Large intestine (tissue), 12 donors: Measurements from ENCODE around the gene FUT8. TPM values are rescaled to one million over a fixed set of nuclear protein-coding genes. Genes with fewer than 3 reads are reported as not detected.
A peak's percentile ranks its signal among the peaks of the same experiment; 100 is the strongest.

Experiments
- DNase-seq, 2 donors: peaks; one replicate each; pipeline versions ENCODE4 v3.0.0 to v3.0.0-alpha.2; 2013
- H3K27ac ChIP-seq: one replicate; pipeline ENCODE4 v1.5.1; 2013; ENCODE audit warnings: low read length
- H3K27me3 ChIP-seq: 2 replicates; pipeline ENCODE4 v1.6.1; 2013; ENCODE audit warnings: low read length; ENCODE audit not compliant: control insufficient read depth, insufficient read depth
- H3K36me3 ChIP-seq: 2 replicates; pipeline ENCODE4 v1.6.1; 2013; ENCODE audit warnings: low read length; ENCODE audit not compliant: control insufficient read depth, insufficient read depth
- H3K4me1 ChIP-seq: one replicate; pipeline ENCODE4 v1.6.1; 2013; ENCODE audit warnings: low read length; ENCODE audit not compliant: control insufficient read depth, insufficient read depth
- H3K4me3 ChIP-seq: one replicate; pipeline ENCODE4 v1.5.1; 2013; ENCODE audit warnings: low read length
- H3K9me3 ChIP-seq: one replicate; pipeline ENCODE4 v1.6.1; 2013; ENCODE audit warnings: mild to moderate bottlenecking, low read depth, low read length, moderate library complexity; ENCODE audit not compliant: control insufficient read depth
- WGBS: methylation state at CpG from one replicate; pipeline ENCODE4 v1.1.5; 2013; ENCODE audit warnings: low lambda C conversion rate; ENCODE audit not compliant: insufficient coverage; 5-methylcytosine and 5-hydroxymethylcytosine counted together
- long read RNA-seq, 11 donors: transcript quantifications; one replicate each; lab custom pipeline, GENCODE V29; 2026
- polyA plus RNA-seq: library from polyadenylated mRNA; unstranded; fragments of 120-200 nt; gene quantifications from one replicate; pipeline ENCODE4 v1.2.1, GENCODE V29; 2013

FUT8 gene
- polyA plus RNA-seq = 53.7 TPM
- long read RNA-seq, donor 1 = 0 reads
- long read RNA-seq, donor 2, full-length matches to known transcripts = 2 of 2 reads
- long read RNA-seq, donor 2, partial matches to known transcripts = 0 of 2 reads
- long read RNA-seq, donor 2, other reads (novel, unspliced or antisense) = 0 of 2 reads
- long read RNA-seq, donor 3 = 0 reads
- long read RNA-seq, donor 4 = 0 reads
- long read RNA-seq, donor 5, full-length matches to known transcripts = 2 of 2 reads
- long read RNA-seq, donor 5, partial matches to known transcripts = 0 of 2 reads
- long read RNA-seq, donor 5, other reads (novel, unspliced or antisense) = 0 of 2 reads
- long read RNA-seq, donor 6, full-length matches to known transcripts = 3 of 3 reads
- long read RNA-seq, donor 6, partial matches to known transcripts = 0 of 3 reads
- long read RNA-seq, donor 6, other reads (novel, unspliced or antisense) = 0 of 3 reads
- long read RNA-seq, donor 7, full-length matches to known transcripts = 1 of 1 reads
- long read RNA-seq, donor 7, partial matches to known transcripts = 0 of 1 reads
- long read RNA-seq, donor 7, other reads (novel, unspliced or antisense) = 0 of 1 reads
- long read RNA-seq, donor 8, full-length matches to known transcripts = 2 of 2 reads
- long read RNA-seq, donor 8, partial matches to known transcripts = 0 of 2 reads
- long read RNA-seq, donor 8, other reads (novel, unspliced or antisense) = 0 of 2 reads
- long read RNA-seq, donor 9, full-length matches to known transcripts = 2 of 29 reads
- long read RNA-seq, donor 9, partial matches to known transcripts = 27 of 29 reads
- long read RNA-seq, donor 9, other reads (novel, unspliced or antisense) = 0 of 29 reads
- long read RNA-seq, donor 10, full-length matches to known transcripts = 2 of 15 reads
- long read RNA-seq, donor 10, partial matches to known transcripts = 0 of 15 reads
- long read RNA-seq, donor 10, other reads (novel, unspliced or antisense) = 13 of 15 reads
- long read RNA-seq, donor 11, full-length matches to known transcripts = 1 of 1 reads
- long read RNA-seq, donor 11, partial matches to known transcripts = 0 of 1 reads
- long read RNA-seq, donor 11, other reads (novel, unspliced or antisense) = 0 of 1 reads

- Histone ChIP-seq H3K27ac (peak within 1 kb of the TSS; percentile 97), H3K9me3 (no peaks in the 10 kb centered on the region), H3K27me3 (no peaks in the 10 kb centered on the region), H3K4me1 (no peaks in the 10 kb centered on the region), H3K36me3 (no peaks in the 10 kb centered on the region), H3K4me3 (peak within 1 kb of the TSS; percentile 89)
- DNase-seq = peak; percentile 97
- no CpG with 5 or more reads among the region's 85 CpGs for WGBS
Measured at GRCh38 chr14:65412032-65412846, at the start of gene FUT8. Gene FUT8 (plus strand): TSS chr14:65412730. CDS start chr14:65561564, 148,834 bp downstream.

- 100% methylated on average over 1 of the region's 3 CpGs for WGBS
- Histone ChIP-seq H3K27me3 (no peaks in the 10 kb centered on the region), H3K36me3 (no peaks in the 10 kb centered on the region), H3K4me3 (no peak overlapping the region), H3K4me1 (no peaks in the 10 kb centered on the region), H3K27ac (no peak overlapping the region), H3K9me3 (no peaks in the 10 kb centered on the region)
- no peak for DNase-seq
Measured at GRCh38 chr14:65366802-65367565, 45.5 kb upstream of the FUT8 start.

GRCh38 chr14:65369560-65369959 lies 43.0 kb upstream of the FUT8 start:
- Histone ChIP-seq H3K36me3 (no peaks in the 10 kb centered on the region), H3K4me1 (no peaks in the 10 kb centered on the region), H3K27me3 (no peaks in the 10 kb centered on the region), H3K9me3 (no peaks in the 10 kb centered on the region), H3K4me3 (no peak overlapping the region), H3K27ac (no peak overlapping the region)
- WGBS = no CpG with 5 or more reads among the region's 1 CpG
- no peak for DNase-seq

GRCh38 chr14:65370801-65371248 lies 41.7 kb upstream of the FUT8 start:
- no peak overlapping the region for H3K27ac ChIP-seq
- H3K36me3 ChIP-seq = no peaks in the 10 kb centered on the region
- no peak overlapping the region for H3K4me3 ChIP-seq
- no peaks in the 10 kb centered on the region for H3K27me3 ChIP-seq
- H3K9me3 ChIP-seq = no peaks in the 10 kb centered on the region
- WGBS = 60% methylated on average over 1 of the region's 7 CpGs
- H3K4me1 ChIP-seq = no peaks in the 10 kb centered on the region
- no peak for DNase-seq

GRCh38 chr14:65371784-65372183 lies 40.7 kb upstream of the FUT8 start:
- no peak for DNase-seq
- no peak overlapping the region for H3K4me3 ChIP-seq
- no peak overlapping the region for H3K27ac ChIP-seq
- H3K27me3 ChIP-seq = no peaks in the 10 kb centered on the region
- H3K9me3 ChIP-seq = no peaks in the 10 kb centered on the region
- H3K36me3 ChIP-seq = no peaks in the 10 kb centered on the region
- no CpG with 5 or more reads among the region's 2 CpGs for WGBS
- H3K4me1 ChIP-seq = no peaks in the 10 kb centered on the region

DNA sequence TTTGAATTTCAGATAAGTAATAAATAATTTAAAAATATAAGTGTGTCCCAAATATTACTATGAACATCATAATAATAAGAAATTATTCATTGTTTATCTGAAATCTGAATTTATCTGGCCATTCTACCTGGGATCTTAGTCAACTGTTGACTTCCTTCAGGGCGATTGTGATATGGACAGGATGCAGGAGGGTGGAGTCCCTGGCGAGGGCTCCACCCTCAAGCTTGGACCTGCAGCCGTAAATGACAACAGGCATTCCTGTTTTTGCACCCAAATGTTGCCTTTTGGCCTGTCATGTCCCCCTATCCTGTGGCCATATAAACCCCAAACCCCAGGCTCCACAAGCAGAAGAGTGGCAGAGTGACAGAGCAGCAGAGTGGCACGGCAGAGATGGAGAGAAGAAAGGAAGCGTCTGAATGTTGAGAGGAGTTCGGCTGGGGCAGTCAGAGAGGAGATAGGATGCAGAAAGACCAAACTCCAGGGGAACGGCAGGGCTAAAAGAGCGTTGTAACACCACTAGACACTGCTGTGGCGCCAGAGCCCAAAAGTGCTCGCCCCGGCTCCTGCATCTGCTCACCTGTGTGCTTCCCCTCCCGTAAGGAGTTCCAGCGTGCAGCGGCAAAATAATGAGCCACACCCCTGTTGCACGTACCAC lies 39.4 kb upstream of the FUT8 start:
- Histone ChIP-seq H3K9me3 (no peaks in the 10 kb centered on the region), H3K36me3 (no peaks in the 10 kb centered on the region), H3K27me3 (no peaks in the 10 kb centered on the region), H3K4me3 (no peak overlapping the region), H3K27ac (no peak overlapping the region), H3K4me1 (peaks cover 6% of the 10 kb centered on the region)
- no peak for DNase-seq
- WGBS = 70% methylated on average over 2 of the region's 15 CpGs

GRCh38 chr14:65373671-65374039 lies 38.9 kb upstream of the FUT8 start:
- Histone ChIP-seq H3K4me1 (peaks cover 6% of the 10 kb centered on the region), H3K27ac (no peak overlapping the region), H3K4me3 (no peak overlapping the region), H3K36me3 (no peaks in the 10 kb centered on the region), H3K9me3 (no peaks in the 10 kb centered on the region), H3K27me3 (no peaks in the 10 kb centered on the region)
- 83% methylated on average over 1 of the region's 8 CpGs for WGBS
- DNase-seq = no peak

- no peaks in the 10 kb centered on the region for H3K27me3 ChIP-seq
- peak; percentile 36 to 68 for DNase-seq
- no peaks in the 10 kb centered on the region for H3K36me3 ChIP-seq
- peaks cover 6% of the 10 kb centered on the region for H3K4me1 ChIP-seq
- H3K9me3 ChIP-seq = peaks cover 6% of the 10 kb centered on the region
- H3K4me3 ChIP-seq = no peak overlapping the region
- 59% methylated on average over 2 of the region's 4 CpGs for WGBS
- no peak overlapping the region for H3K27ac ChIP-seq
Measured at GRCh38 chr14:65377576-65377975, 35.0 kb upstream of the FUT8 start.

DNA sequence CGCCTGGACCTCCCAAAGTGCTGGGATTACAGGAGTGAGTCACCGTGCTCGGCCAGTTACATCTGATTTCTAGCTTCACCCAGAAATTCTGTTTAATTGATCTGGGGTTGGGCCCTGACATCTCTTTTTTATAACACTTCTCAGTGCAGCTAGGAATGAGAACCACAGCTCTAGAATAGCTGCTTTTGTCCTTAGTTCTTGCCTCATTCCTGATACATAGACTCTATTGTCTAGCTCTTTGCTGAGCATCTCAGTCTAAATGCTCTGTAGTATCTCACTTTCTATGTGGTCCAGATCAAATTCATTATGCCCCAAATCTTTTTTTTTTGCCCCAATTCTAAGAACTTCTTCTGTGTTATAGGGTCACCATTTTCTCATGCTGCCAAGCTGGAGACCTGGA lies 29.9 kb upstream of the FUT8 start:
- DNase-seq = no peak
- H3K36me3 ChIP-seq = no peaks in the 10 kb centered on the region
- 100% methylated on average over 1 of the region's 3 CpGs for WGBS
- H3K9me3 ChIP-seq = peaks cover 6% of the 10 kb centered on the region
- H3K27ac ChIP-seq = no peak overlapping the region
- no peak overlapping the region for H3K4me3 ChIP-seq
- H3K4me1 ChIP-seq = no peaks in the 10 kb centered on the region
- H3K27me3 ChIP-seq = no peaks in the 10 kb centered on the region
